IMR-90 (cell line): ENCODE results near the gene MARK2. TPM values are rescaled to one million over a fixed set of nuclear protein-coding genes. Genes with fewer than 3 reads are reported as not detected.

ENCODE experiments used
- ATAC-seq: fragments of 200-7000 bp; cut with Tn5 transposase; 2 replicates; pipeline ENCODE4 v1.9.1; 2020; ENCODE audit warnings: low read depth, mild to moderate bottlenecking, moderate library complexity
- BruUV-seq: library from RNA; stranded (reverse); fragments of 400-500 nt; replicated peaks from 2 replicates; lab custom pipeline; 2021; lab: Mats Ljungman, UMichigan
- CTCF ChIA-PET: fragments of 300-600 bp; formaldehyde crosslinking; extraction: SDS; loops from one replicate; lab custom pipeline; 2021; ENCODE audit warnings: antibody characterized with exemption; lab: Yijun Ruan, JAX
- POLR2A ChIA-PET: fragments of 300-600 bp; sonication (Branson Sonifier 250); formaldehyde crosslinking; loops from one replicate; lab custom pipeline; 2022; ENCODE audit warnings: antibody characterized with exemption; ENCODE audit not compliant: unreplicated experiment; lab: Charles Lee
- DNase-seq: peaks from one replicate; pipeline ENCODE4 v3.0.0; 2013
- H2AFZ ChIP-seq: replicated peaks from 2 replicates; pipeline ENCODE3; 2013; ENCODE audit warnings: low read length, mild to moderate bottlenecking; ENCODE audit not compliant: poor library complexity
- H2AK5ac ChIP-seq: 2 replicates; pipeline ENCODE4 v1.6.1; 2013; ENCODE audit warnings: low read depth, low read length, inconsistent platforms
- H2AK9ac ChIP-seq: replicated peaks from 2 replicates; pipeline ENCODE3; 2013; ENCODE audit warnings: mild to moderate bottlenecking, low read depth, low read length, moderate library complexity; ENCODE audit not compliant: poor library complexity
- H2BK120ac ChIP-seq: 2 replicates; pipeline ENCODE4 v1.6.1; 2013; ENCODE audit warnings: low read depth, low read length, inconsistent platforms
- H2BK15ac ChIP-seq: 3 replicates; pipeline ENCODE4 v1.6.1; 2013; ENCODE audit warnings: low read depth, low read length, inconsistent platforms
- H2BK20ac ChIP-seq: 2 replicates; pipeline ENCODE4 v1.6.1; 2013; ENCODE audit warnings: low read depth, mild to moderate bottlenecking, inconsistent platforms, low read length, moderate library complexity
- H2BK5ac ChIP-seq: 2 replicates; pipeline ENCODE4 v1.6.1; 2013; ENCODE audit warnings: mild to moderate bottlenecking, low read depth, low read length, inconsistent platforms; ENCODE audit not compliant: poor library complexity, severe bottlenecking
- H3K14ac ChIP-seq: replicated peaks from 2 replicates; pipeline ENCODE4 v1.6.1; 2013; ENCODE audit warnings: low read depth, low read length, inconsistent platforms
- H3K18ac ChIP-seq: 2 replicates; pipeline ENCODE4 v1.6.1; 2013; ENCODE audit warnings: low read depth, low read length, control low read depth
- H3K23ac ChIP-seq: 2 replicates; pipeline ENCODE4 v1.6.1; 2013; ENCODE audit warnings: low read depth, low read length, inconsistent platforms
- H3K27ac ChIP-seq: 2 replicates; pipeline ENCODE4 v1.5.1; 2013; ENCODE audit warnings: mild to moderate bottlenecking, control low read depth, low read length; ENCODE audit not compliant: insufficient read depth
- H3K27me3 ChIP-seq: 2 replicates; pipeline ENCODE4 v1.6.1; 2013; ENCODE audit warnings: low read length; ENCODE audit not compliant: control insufficient read depth, insufficient read depth
- H3K36me3 ChIP-seq: 2 replicates; pipeline ENCODE4 v1.6.1; 2013; ENCODE audit warnings: low read length, mixed read lengths; ENCODE audit not compliant: control insufficient read depth, insufficient read depth
- H3K4ac ChIP-seq: 2 replicates; pipeline ENCODE4 v1.6.1; 2013; ENCODE audit warnings: low read depth, low read length, inconsistent platforms
- H3K4me1 ChIP-seq: 2 replicates; pipeline ENCODE4 v1.6.1; 2013; ENCODE audit warnings: low read length, mixed read lengths; ENCODE audit not compliant: control insufficient read depth, insufficient read depth
- H3K4me2 ChIP-seq: 2 replicates; pipeline ENCODE4 v1.6.1; 2013; ENCODE audit warnings: low read depth, mild to moderate bottlenecking, control low read depth, low read length, moderate library complexity
- H3K4me3 ChIP-seq: 2 replicates; pipeline ENCODE4 v1.5.1; 2013; ENCODE audit warnings: low read depth, mild to moderate bottlenecking, control low read depth, low read length, moderate library complexity; ENCODE audit not compliant: insufficient read depth
- H3K56ac ChIP-seq: 2 replicates; pipeline ENCODE4 v1.6.1; 2013; ENCODE audit warnings: low read length, inconsistent platforms; ENCODE audit not compliant: insufficient read depth; ENCODE audit errors: extremely low read depth
- H3K79me1 ChIP-seq, 2 experiments: 2 replicates each; pipeline ENCODE4 v1.6.1; 2013; ENCODE audit warnings: low read length in 2 of 2, inconsistent platforms in 1 of 2, low read depth in 1 of 2
- H3K9ac ChIP-seq: 2 replicates; pipeline ENCODE4 v1.6.1; 2013; ENCODE audit warnings: low read depth, low read length, control low read depth
- H3K9me1 ChIP-seq: 2 replicates; pipeline ENCODE4 v1.6.1; 2013; ENCODE audit warnings: low read length, inconsistent platforms; ENCODE audit not compliant: insufficient read depth
- H3K9me3 ChIP-seq: 2 replicates; pipeline ENCODE4 v1.6.1; 2013; ENCODE audit warnings: low read length; ENCODE audit not compliant: control insufficient read depth, insufficient read depth
- H4K20me1 ChIP-seq: 2 replicates; pipeline ENCODE4 v1.6.1; 2013; ENCODE audit warnings: low read length, inconsistent platforms; ENCODE audit not compliant: insufficient read depth
- H4K5ac ChIP-seq: 2 replicates; pipeline ENCODE4 v1.6.1; 2013; ENCODE audit warnings: mild to moderate bottlenecking, low read depth, low read length, control low read depth
- H4K8ac ChIP-seq, 2 experiments: 2 replicates each; pipeline ENCODE4 v1.6.1; 2013; ENCODE audit warnings: low read depth in 2 of 2, low read length in 2 of 2, control low read depth in 1 of 2, inconsistent platforms in 1 of 2
- H4K91ac ChIP-seq: 2 replicates; pipeline ENCODE4 v1.6.1; 2013; ENCODE audit warnings: low read depth, low read length, inconsistent platforms; ENCODE audit not compliant: insufficient read depth
- BHLHE40 ChIP-seq: fragments of 150-350 bp; IDR thresholded peaks from 2 replicates; pipeline ENCODE4 v1.6.1; 2016; ENCODE audit warnings: mild to moderate bottlenecking, low read depth, low read length
- CHD1 ChIP-seq: IDR thresholded peaks from 2 replicates; pipeline ENCODE4 v1.6.1; 2012; ENCODE audit warnings: low read depth, low read length, improper control_type of control experiment
- FOS ChIP-seq: fragments of 150-350 bp; IDR thresholded peaks from 2 replicates; pipeline ENCODE4 v1.6.1; 2016; ENCODE audit warnings: low read depth, low read length
- MAFK ChIP-seq: IDR thresholded peaks from 2 replicates; pipeline ENCODE4 v1.6.1; 2012; ENCODE audit warnings: low read depth, low read length, improper control_type of control experiment
- MAZ ChIP-seq: IDR thresholded peaks from 2 replicates; pipeline ENCODE4 v1.6.1; 2012; ENCODE audit warnings: low read depth, mild to moderate bottlenecking, low read length, improper control_type of control experiment, moderate library complexity, borderline replicate concordance
- MXI1 ChIP-seq: IDR thresholded peaks from 2 replicates; pipeline ENCODE4 v1.6.1; 2012; ENCODE audit warnings: low read depth, mild to moderate bottlenecking, low read length, moderate library complexity, borderline replicate concordance
- NFE2L2 ChIP-seq: fragments of 150-350 bp; IDR thresholded peaks from 2 replicates; pipeline ENCODE4 v1.6.1; 2016; ENCODE audit warnings: low read depth, mild to moderate bottlenecking, low read length
- POLR2A ChIP-seq: IDR thresholded peaks from 2 replicates; pipeline ENCODE4 v1.6.1; 2012; ENCODE audit warnings: mild to moderate bottlenecking, low read depth, low read length
- RAD21 ChIP-seq: IDR thresholded peaks from 2 replicates; pipeline ENCODE4 v1.6.1; 2012; ENCODE audit warnings: low read length, improper control_type of control experiment
- RFX5 ChIP-seq: IDR thresholded peaks from 2 replicates; pipeline ENCODE4 v1.8.0; 2012; ENCODE audit warnings: low read depth, mild to moderate bottlenecking, low read length, moderate library complexity
- SMC3 ChIP-seq: fragments of 150-350 bp; IDR thresholded peaks from 2 replicates; pipeline ENCODE4 v1.6.1; 2016; ENCODE audit warnings: low read depth, mild to moderate bottlenecking, antibody characterized with exemption, low read length, moderate library complexity
- WGBS, 2 experiments: methylation state at CpG; one replicate each; pipeline versions ENCODE4 v1.1.5 to v1.1.7; 2013; ENCODE audit warnings: missing lambda C conversion rate in 2 of 2; ENCODE audit not compliant: insufficient read length in 1 of 2; ENCODE audit errors: extremely low coverage in 2 of 2; 5-methylcytosine and 5-hydroxymethylcytosine counted together
- dilution Hi-C: fragments of 300-500 bp; cut with HindIII; formaldehyde crosslinking; loops from one replicate; pipeline ENCODE4 v1.14.3; 2018; ENCODE audit warnings: low sequenced_read_pairs; ENCODE audit not compliant: unreplicated experiment
- in situ Hi-C: fragments of 300-500 bp; cut with MboI; formaldehyde crosslinking; loops from 3 replicates; pipeline ENCODE4 v1.14.3; 2019; ENCODE audit warnings: low sequenced_read_pairs, inconsistent platforms, mixed read lengths
- intact Hi-C: fragments of 100-400 bp; cut with micrococcal nuclease; formaldehyde crosslinking; loops from 2 replicates; pipeline ENCODE4 v1.10.0; 2022
- polyA plus RNA-seq, 3 experiments: library from polyadenylated mRNA; depleted of rRNA; stranded (reverse); fragments of >200 nt; gene quantifications; 2 replicates each; pipeline ENCODE4 v1.2.3, GENCODE V29; 2012; ENCODE audit warnings: low replicate concordance in 1 of 3
- total RNA-seq: library from RNA; depleted of rRNA; stranded (reverse); fragments of >200 nt; gene quantifications from 2 replicates; pipeline ENCODE4 v1.2.3, GENCODE V29; 2012
- TF ChIP-seq, protein P1 (sequence below): fragments of 150-350 bp; IDR thresholded peaks from 2 replicates; pipeline ENCODE4 v1.6.1; 2016; ENCODE audit warnings: low read depth, mild to moderate bottlenecking, low read length, moderate library complexity, borderline replicate concordance
- TF ChIP-seq, protein P2 (sequence below): conservative IDR thresholded peaks from 2 replicates; pipeline ENCODE4 v1.5.1; 2012; ENCODE audit warnings: mild to moderate bottlenecking, low read depth, low read length, improper control_type of control experiment

Gene MARK2
- total and polyA plus RNA-seq, 2 of the 4 experiments (the other 2 are of a cell fraction), result 6.6 to 17.3 TPM

DNA sequence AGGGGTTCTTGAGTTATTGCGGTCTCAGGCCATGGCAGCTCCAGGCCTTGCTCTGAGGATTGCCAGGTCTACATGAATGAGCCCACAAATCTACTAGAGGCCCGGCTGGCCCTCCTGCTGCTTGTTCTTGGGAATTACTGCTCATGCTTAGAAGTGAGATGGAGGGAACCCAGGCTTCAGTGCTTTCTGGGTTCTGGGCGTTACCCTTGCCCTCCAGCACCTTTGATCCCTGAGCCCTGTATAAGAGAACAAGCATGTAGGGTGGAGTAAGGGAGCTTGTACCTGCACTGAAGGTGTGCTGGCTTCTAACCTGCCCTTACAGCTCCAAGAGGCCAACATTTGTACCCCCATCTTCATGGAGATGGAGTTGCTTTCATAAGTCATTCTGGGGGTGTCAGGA, 103.9 kb downstream of the MARK2 start:
- TF ChIP-seq RAD21, result no peak
- TF ChIP-seq MAZ, result no peak
- no peak for TF ChIP-seq POLR2A
- no peak for TF ChIP-seq CHD1
- TF ChIP-seq, protein P1, sequence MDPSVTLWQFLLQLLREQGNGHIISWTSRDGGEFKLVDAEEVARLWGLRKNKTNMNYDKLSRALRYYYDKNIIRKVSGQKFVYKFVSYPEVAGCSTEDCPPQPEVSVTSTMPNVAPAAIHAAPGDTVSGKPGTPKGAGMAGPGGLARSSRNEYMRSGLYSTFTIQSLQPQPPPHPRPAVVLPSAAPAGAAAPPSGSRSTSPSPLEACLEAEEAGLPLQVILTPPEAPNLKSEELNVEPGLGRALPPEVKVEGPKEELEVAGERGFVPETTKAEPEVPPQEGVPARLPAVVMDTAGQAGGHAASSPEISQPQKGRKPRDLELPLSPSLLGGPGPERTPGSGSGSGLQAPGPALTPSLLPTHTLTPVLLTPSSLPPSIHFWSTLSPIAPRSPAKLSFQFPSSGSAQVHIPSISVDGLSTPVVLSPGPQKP, result no peak
- TF ChIP-seq MXI1, result no peak
- TF ChIP-seq, protein P2, sequence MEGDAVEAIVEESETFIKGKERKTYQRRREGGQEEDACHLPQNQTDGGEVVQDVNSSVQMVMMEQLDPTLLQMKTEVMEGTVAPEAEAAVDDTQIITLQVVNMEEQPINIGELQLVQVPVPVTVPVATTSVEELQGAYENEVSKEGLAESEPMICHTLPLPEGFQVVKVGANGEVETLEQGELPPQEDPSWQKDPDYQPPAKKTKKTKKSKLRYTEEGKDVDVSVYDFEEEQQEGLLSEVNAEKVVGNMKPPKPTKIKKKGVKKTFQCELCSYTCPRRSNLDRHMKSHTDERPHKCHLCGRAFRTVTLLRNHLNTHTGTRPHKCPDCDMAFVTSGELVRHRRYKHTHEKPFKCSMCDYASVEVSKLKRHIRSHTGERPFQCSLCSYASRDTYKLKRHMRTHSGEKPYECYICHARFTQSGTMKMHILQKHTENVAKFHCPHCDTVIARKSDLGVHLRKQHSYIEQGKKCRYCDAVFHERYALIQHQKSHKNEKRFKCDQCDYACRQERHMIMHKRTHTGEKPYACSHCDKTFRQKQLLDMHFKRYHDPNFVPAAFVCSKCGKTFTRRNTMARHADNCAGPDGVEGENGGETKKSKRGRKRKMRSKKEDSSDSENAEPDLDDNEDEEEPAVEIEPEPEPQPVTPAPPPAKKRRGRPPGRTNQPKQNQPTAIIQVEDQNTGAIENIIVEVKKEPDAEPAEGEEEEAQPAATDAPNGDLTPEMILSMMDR, result no peak
- no peak for TF ChIP-seq NFE2L2
- no peak for TF ChIP-seq BHLHE40
- TF ChIP-seq MAFK, result no peak
- no peak for TF ChIP-seq FOS
- TF ChIP-seq RFX5, result no peak
- no peak for TF ChIP-seq SMC3
- Histone ChIP-seq H3K4me2 (no peak overlapping the region), H2AFZ (no peak overlapping the region), H3K23ac (no peak overlapping the region), H3K36me3 (peaks cover 7% of the 10 kb centered on the region), H3K9me1 (no peaks in the 10 kb centered on the region; the same call in 1 of the 2 replicates), H2BK120ac (no peak overlapping the region), H3K56ac (no peak overlapping the region), H4K20me1 (peaks cover 6% of the 10 kb centered on the region), H3K4ac (no peak overlapping the region), H3K18ac (no peak overlapping the region), H3K27me3 (no peaks in the 10 kb centered on the region), H4K8ac (no peak overlapping the region), H3K79me1 (peaks cover 32 to 64% of the 10 kb centered on the region in 2 experiments), H3K27ac (no peak overlapping the region), H2AK9ac (no peak overlapping the region), H2BK15ac (no peak overlapping the region), H3K4me1 (peaks cover 6% of the 10 kb centered on the region; the same call in 1 of the 2 replicates), H4K5ac (no peak overlapping the region), H3K4me3 (no peak overlapping the region), H3K9me3 (no peaks in the 10 kb centered on the region), H3K9ac (no peak overlapping the region), H2BK5ac (no peak overlapping the region), H3K14ac (no peak overlapping the region), H2BK20ac (no peak overlapping the region), H4K91ac (no peak overlapping the region), H2AK5ac (no peak overlapping the region)
- no peak for ATAC-seq
- 100% methylated on average over 1 of the region's 3 CpGs; no CpG with 5 or more reads in 1 of the 2 experiments for WGBS, 2 experiments
- POLR2A ChIA-PET, result no interaction called here
- no peak for DNase-seq
- CTCF ChIA-PET, result no interaction called here
- dilution Hi-C loops, result no loop called here
- intact Hi-C loops, result no loop called here
- BruUV-seq, result no TSS peak
- in situ Hi-C loops, result loop anchor here (10.0 to 25.0 kb wide), 2 partner anchors 178 to 456 kb away; partner anchors contain the start of genes PLAAT5 and ZFTA
